Neural progenitor cell (in vitro differentiated cells): ENCODE measurements around the gene OXT. TPM values are rescaled to one million over a fixed set of nuclear protein-coding genes. Genes with fewer than 3 reads are reported as not detected.

Source experiments
- DNase-seq: peaks from one replicate; pipeline ENCODE4 v3.0.0-alpha.2; 2016; ENCODE audit warnings: low spot score
- H2AFZ ChIP-seq: fragments of 200-600 bp; sonication (generic); replicated peaks from 2 replicates; pipeline ENCODE4 v1.6.1; 2016; ENCODE audit warnings: antibody characterized with exemption
- H3F3A ChIP-seq: fragments of 200-600 bp; sonication (generic); 2 replicates; pipeline ENCODE4 v1.6.1; 2016; ENCODE audit warnings: antibody characterized with exemption, low read depth
- H3K27ac ChIP-seq: fragments of 200-600 bp; sonication (generic); 2 replicates; pipeline ENCODE4 v1.5.1; 2016; ENCODE audit warnings: mild to moderate bottlenecking
- H3K27me3 ChIP-seq: fragments of 200-600 bp; sonication (generic); 2 replicates; pipeline ENCODE4 v1.6.1; 2016; ENCODE audit warnings: mild to moderate bottlenecking, moderate library complexity
- H3K36me3 ChIP-seq: fragments of 200-600 bp; sonication (generic); 2 replicates; pipeline ENCODE4 v1.5.1; 2016
- H3K4me1 ChIP-seq: fragments of 200-600 bp; sonication (generic); 2 replicates; pipeline ENCODE4 v1.6.1; 2016; ENCODE audit warnings: mixed run types
- H3K4me2 ChIP-seq: fragments of 200-600 bp; sonication (generic); 2 replicates; pipeline ENCODE4 v1.6.1; 2016
- H3K4me3 ChIP-seq: fragments of 200-600 bp; sonication (generic); 2 replicates; pipeline ENCODE4 v1.5.1; 2016
- H3K79me2 ChIP-seq: fragments of 200-600 bp; sonication (generic); 2 replicates; pipeline ENCODE4 v1.6.1; 2016; ENCODE audit warnings: low read depth
- H3K9ac ChIP-seq: fragments of 200-600 bp; sonication (generic); 2 replicates; pipeline ENCODE4 v1.6.1; 2016
- H3K9me3 ChIP-seq: fragments of 200-600 bp; sonication (generic); 2 replicates; pipeline ENCODE4 v1.5.1; 2016; ENCODE audit warnings: low read depth
- H4K20me1 ChIP-seq: fragments of 200-600 bp; sonication (generic); 2 replicates; pipeline ENCODE4 v1.6.1; 2016; ENCODE audit warnings: low read depth
- H3K27ac Mint-ChIP-seq: 3 replicates; pipeline ENCODE4 v1.8.0; 2021; ENCODE audit warnings: mixed read lengths
- H3K27me3 Mint-ChIP-seq: 2 replicates; pipeline ENCODE4 v1.8.0; 2022; ENCODE audit warnings: low read depth, mild to moderate bottlenecking, inconsistent platforms, moderate library complexity, mixed read lengths; ENCODE audit not compliant: insufficient read depth
- H3K36me3 Mint-ChIP-seq: 3 replicates; pipeline ENCODE4 v1.8.0; 2021; ENCODE audit warnings: mixed read lengths
- H3K4me1 Mint-ChIP-seq: 3 replicates; pipeline ENCODE4 v1.8.0; 2021; ENCODE audit warnings: mixed read lengths
- H3K4me3 Mint-ChIP-seq: 3 replicates; pipeline ENCODE4 v1.8.0; 2021; ENCODE audit warnings: mild to moderate bottlenecking, moderate library complexity, mixed read lengths
- H3K9me3 Mint-ChIP-seq: 3 replicates; pipeline ENCODE4 v1.8.0; 2020; ENCODE audit warnings: mixed read lengths
- EZH2 ChIP-seq: fragments of 200-600 bp; sonication (generic); IDR thresholded peaks from 2 replicates; pipeline ENCODE4 v1.6.1; 2017; ENCODE audit warnings: antibody characterized with exemption, mild to moderate bottlenecking, moderate library complexity
- EZH2phosphoT487 ChIP-seq: fragments of 200-600 bp; sonication (generic); IDR thresholded peaks from 2 replicates; pipeline ENCODE4 v1.6.1; 2017; ENCODE audit warnings: antibody characterized with exemption
- total RNA-seq: library from RNA; depleted of rRNA; stranded (reverse); fragments of >200 nt; gene quantifications from 2 replicates; pipeline ENCODE4 v1.2.3, GENCODE V29; 2015; ENCODE audit warnings: low replicate concordance
- TF ChIP-seq, protein P1 (sequence below): fragments of 200-600 bp; sonication (generic); IDR thresholded peaks from 2 replicates; pipeline ENCODE4 v1.5.1; 2017; ENCODE audit warnings: antibody characterized with exemption, mild to moderate bottlenecking

Gene OXT
- total RNA-seq, 1 donor from 2014 or later, result not detected

- Histone ChIP-seq H3F3A (no peaks in the 10 kb centered on the region), H4K20me1 (no peaks in the 10 kb centered on the region), H3K36me3 (no peaks in the 10 kb centered on the region), H3K4me2 (no peak overlapping the region), H3K9me3 (no peaks in the 10 kb centered on the region), H3K79me2 (no peaks in the 10 kb centered on the region), H3K9ac (no peak overlapping the region), H3K27ac (no peak overlapping the region), H3K27me3 (peaks cover 40% of the 10 kb centered on the region), H3K4me3 (no peak overlapping the region), H3K4me1 (no peaks in the 10 kb centered on the region), H2AFZ (no peak overlapping the region)
- DNase-seq, result peak; percentile 23
- H3K36me3 Mint-ChIP-seq, result no peaks in the 10 kb centered on the region
- TF ChIP-seq EZH2phosphoT487 (no peak), EZH2 (no peak)
- TF ChIP-seq, protein P1, sequence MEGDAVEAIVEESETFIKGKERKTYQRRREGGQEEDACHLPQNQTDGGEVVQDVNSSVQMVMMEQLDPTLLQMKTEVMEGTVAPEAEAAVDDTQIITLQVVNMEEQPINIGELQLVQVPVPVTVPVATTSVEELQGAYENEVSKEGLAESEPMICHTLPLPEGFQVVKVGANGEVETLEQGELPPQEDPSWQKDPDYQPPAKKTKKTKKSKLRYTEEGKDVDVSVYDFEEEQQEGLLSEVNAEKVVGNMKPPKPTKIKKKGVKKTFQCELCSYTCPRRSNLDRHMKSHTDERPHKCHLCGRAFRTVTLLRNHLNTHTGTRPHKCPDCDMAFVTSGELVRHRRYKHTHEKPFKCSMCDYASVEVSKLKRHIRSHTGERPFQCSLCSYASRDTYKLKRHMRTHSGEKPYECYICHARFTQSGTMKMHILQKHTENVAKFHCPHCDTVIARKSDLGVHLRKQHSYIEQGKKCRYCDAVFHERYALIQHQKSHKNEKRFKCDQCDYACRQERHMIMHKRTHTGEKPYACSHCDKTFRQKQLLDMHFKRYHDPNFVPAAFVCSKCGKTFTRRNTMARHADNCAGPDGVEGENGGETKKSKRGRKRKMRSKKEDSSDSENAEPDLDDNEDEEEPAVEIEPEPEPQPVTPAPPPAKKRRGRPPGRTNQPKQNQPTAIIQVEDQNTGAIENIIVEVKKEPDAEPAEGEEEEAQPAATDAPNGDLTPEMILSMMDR, result no peak
- H3K27me3 Mint-ChIP-seq, result peaks cover 14% of the 10 kb centered on the region
- H3K4me3 Mint-ChIP-seq, result no peak overlapping the region
- H3K4me1 Mint-ChIP-seq, result peaks cover 12% of the 10 kb centered on the region
- no peak overlapping the region for H3K27ac Mint-ChIP-seq
- no peaks in the 10 kb centered on the region for H3K9me3 Mint-ChIP-seq
Measured at GRCh38 chr20:3068986-3069900, 2.2 kb upstream of the OXT start.

GRCh38 chr20:3070725-3071124, 695 bp upstream of the OXT start:
- DNase-seq, result no peak
- no peaks in the 10 kb centered on the region for H3K9me3 ChIP-seq
- no peak overlapping the region for H2AFZ ChIP-seq
- no peak overlapping the region for H3K4me3 ChIP-seq
- no peak overlapping the region for H3K4me2 ChIP-seq
- H3K9me3 Mint-ChIP-seq, result no peaks in the 10 kb centered on the region
- H3K27me3 ChIP-seq, result peaks cover 48% of the 10 kb centered on the region
- H3K27ac Mint-ChIP-seq, result no peak overlapping the region
- peaks cover 12% of the 10 kb centered on the region for H3K4me1 Mint-ChIP-seq
- H3K4me1 ChIP-seq, result no peaks in the 10 kb centered on the region
- H3K9ac ChIP-seq, result no peak overlapping the region
- no peaks in the 10 kb centered on the region for H4K20me1 ChIP-seq
- H3K27me3 Mint-ChIP-seq, result peaks cover 14% of the 10 kb centered on the region
- no peak overlapping the region for H3K4me3 Mint-ChIP-seq
- no peak overlapping the region for H3K27ac ChIP-seq
- H3K79me2 ChIP-seq, result no peaks in the 10 kb centered on the region
- H3K36me3 Mint-ChIP-seq, result no peaks in the 10 kb centered on the region
- H3F3A ChIP-seq, result no peaks in the 10 kb centered on the region
- H3K36me3 ChIP-seq, result no peaks in the 10 kb centered on the region
- no peak for TF ChIP-seq EZH2
- TF ChIP-seq, protein P1, result no peak
- no peak for TF ChIP-seq EZH2phosphoT487

DNA sequence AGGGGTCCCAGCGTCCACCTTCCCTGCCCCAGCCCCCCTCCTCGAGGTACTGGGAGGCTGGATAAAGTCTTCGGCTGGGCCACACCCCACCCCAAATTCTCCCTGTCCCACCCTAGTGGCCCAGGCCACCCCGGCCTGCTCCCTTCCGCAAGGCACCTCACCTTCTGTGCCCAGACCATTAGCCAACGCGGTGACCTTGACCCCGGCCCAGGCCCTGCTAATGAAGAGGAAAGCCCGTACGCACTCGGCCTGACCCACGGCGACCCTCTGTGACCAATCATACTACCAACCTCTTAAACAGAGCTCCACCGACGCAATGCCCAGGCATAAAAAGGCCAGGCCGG, 182 bp upstream of the OXT start:
- Histone ChIP-seq H3K79me2 (no peaks in the 10 kb centered on the region), H3K9ac (no peak overlapping the region), H3K27ac (no peak overlapping the region), H3K4me2 (no peak overlapping the region), H4K20me1 (no peaks in the 10 kb centered on the region), H3K4me1 (no peaks in the 10 kb centered on the region), H3K9me3 (no peaks in the 10 kb centered on the region), H3K27me3 (peaks cover 49% of the 10 kb centered on the region), H3K36me3 (no peaks in the 10 kb centered on the region), H3K4me3 (no peak overlapping the region), H3F3A (no peaks in the 10 kb centered on the region), H2AFZ (no peak overlapping the region)
- Mint-ChIP-seq H3K4me3 (no peak overlapping the region), H3K27ac (no peak overlapping the region), H3K36me3 (no peaks in the 10 kb centered on the region), H3K9me3 (no peaks in the 10 kb centered on the region), H3K4me1 (peaks cover 12% of the 10 kb centered on the region), H3K27me3 (peaks cover 14% of the 10 kb centered on the region)
- no peak for DNase-seq
- TF ChIP-seq, protein P1, result no peak
- TF ChIP-seq EZH2 (no peak), EZH2phosphoT487 (no peak)
